Measurements from ENCODE around the gene KIAA1755. TPM values are rescaled to one million over a fixed set of nuclear protein-coding genes. Genes with fewer than 3 reads are reported as not detected.

The KIAA1755 gene
- total and polyA plus RNA-seq, 2 of the 4 experiments (the other 2 are of a cell fraction), result 2.5 to 5.1 TPM

DNA sequence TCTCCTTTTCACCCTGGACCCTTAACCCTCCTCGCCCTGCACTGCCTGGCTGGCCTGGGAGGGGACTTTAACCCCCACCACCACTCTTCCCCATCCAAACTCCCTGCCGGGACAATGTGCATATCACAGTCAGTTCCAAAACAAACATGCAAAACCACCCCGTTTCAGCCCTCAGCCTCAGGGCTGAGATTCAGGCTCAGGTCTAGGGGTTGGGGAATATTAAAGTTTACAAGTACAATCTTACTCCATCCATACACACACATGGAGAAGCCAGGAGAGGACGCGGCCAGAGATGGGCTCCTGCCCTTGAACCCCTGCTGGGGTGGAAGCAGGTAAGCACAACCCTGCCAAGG, 534 bp downstream of the KIAA1755 start:
- H3K9me3 ChIP-seq (ENCODE audit: control insufficient read depth, insufficient read depth, low read length), result no peaks in the 10 kb centered on the region
- ATAC-seq (ENCODE audit: low read depth), result peak; percentile 47
- H2BK20ac ChIP-seq (ENCODE audit: low read depth, low read length), result peak overlapping the region; percentile 57
- no peaks in the 10 kb centered on the region for H3K27me3 ChIP-seq (ENCODE audit: control insufficient read depth, insufficient read depth, low read length)
- peaks cover 15% of the 10 kb centered on the region for H3K9me1 ChIP-seq (ENCODE audit: insufficient read depth, low read length)
- peak overlapping the region; percentile 59 for H2AK5ac ChIP-seq (ENCODE audit: low read depth, low read length)
- H2BK120ac ChIP-seq (ENCODE audit: low read depth, low read length), result peak overlapping the region; percentile 84
- H3K79me1 ChIP-seq (ENCODE audit: low read depth in 1 of 2, low read length in 2 of 2), result peaks cover 0 to 17% of the 10 kb centered on the region in 2 experiments; a peak in 3 of 4 replicates
- peak overlapping the region; percentile 33 for H3K18ac ChIP-seq (ENCODE audit: low read depth, low read length)
- peak overlapping the region; percentile 52; the same call in 1 of the 2 replicates for H3K56ac ChIP-seq (ENCODE audit: extremely low read depth, insufficient read depth, low read length)
- no TSS peak for BruUV-seq (replicated peaks)
- H3K23ac ChIP-seq (ENCODE audit: low read depth, low read length), result peak overlapping the region; percentile 60
- H4K20me1 ChIP-seq (ENCODE audit: insufficient read depth, low read length), result no peaks in the 10 kb centered on the region
- H4K91ac ChIP-seq (ENCODE audit: insufficient read depth, low read depth, low read length), result peak overlapping the region; percentile 87
- H3K36me3 ChIP-seq (ENCODE audit: control insufficient read depth, insufficient read depth, low read length), result 0 out of 2 replicates have a peak, but pooled peaks cover 2% of the 10 kb centered on the region
- peak overlapping the region; percentile 79; the same call in 1 of the 2 replicates for H3K14ac ChIP-seq (replicated peaks; ENCODE audit: low read depth, low read length)
- H3K4me3 ChIP-seq (ENCODE audit: insufficient read depth, low read depth, low read length), result peak overlapping the region; percentile 43
- peak overlapping the region; percentile 77 for H2AK9ac ChIP-seq (replicated peaks; ENCODE audit: low read depth, low read length, poor library complexity)
- ChIA-PET CTCF (no interaction called here), POLR2A (ENCODE audit: unreplicated experiment) (no interaction called here)
- peak overlapping the region; percentile 50 for H3K27ac ChIP-seq (ENCODE audit: insufficient read depth, low read length)
- no peak for DNase-seq
- peak overlapping the region; percentile 91 for H3K4ac ChIP-seq (ENCODE audit: low read depth, low read length)
- no CpG with 5 or more reads among the region's 5 CpGs for WGBS, 2 experiments (ENCODE audit: extremely low coverage in 2 of 2, insufficient read length in 1 of 2)
- peak overlapping the region; percentile 80 for H3K4me2 ChIP-seq (ENCODE audit: low read depth, low read length)
- peak overlapping the region; percentile 80; the same call in 1 of the 3 replicates for H2BK15ac ChIP-seq (ENCODE audit: low read depth, low read length)
- H4K8ac ChIP-seq (ENCODE audit: low read depth in 2 of 2, low read length in 2 of 2), result peak overlapping the region; percentile 14 to 69
- intact Hi-C loops (cut with micrococcal nuclease), result no loop called here
- peak overlapping the region; percentile 50 for H2BK5ac ChIP-seq (ENCODE audit: low read depth, low read length, poor library complexity, severe bottlenecking)
- H4K5ac ChIP-seq (ENCODE audit: low read depth, low read length), result peak overlapping the region; percentile 70
- dilution Hi-C loops (cut with HindIII; ENCODE audit: low sequenced_read_pairs, unreplicated experiment), result no loop called here
- peaks cover 24% of the 10 kb centered on the region for H3K4me1 ChIP-seq (ENCODE audit: control insufficient read depth, insufficient read depth, low read length)
- peak overlapping the region; percentile 87 for H2AFZ ChIP-seq (replicated peaks; ENCODE audit: low read length, poor library complexity)
- H3K9ac ChIP-seq (ENCODE audit: low read depth, low read length), result peak overlapping the region; percentile 72
- TF ChIP-seq POLR2A (IDR thresholded peaks at IDR 0.05; ENCODE audit: low read depth, low read length) (no peak), CTCF (conservative IDR thresholded peaks at IDR 0.05; ENCODE audit: low read depth, low read length) (no peak), CHD1 (IDR thresholded peaks at IDR 0.05; ENCODE audit: low read depth, low read length) (no peak), MAFK (IDR thresholded peaks at IDR 0.05; ENCODE audit: low read depth, low read length) (no peak), RAD21 (IDR thresholded peaks at IDR 0.05; ENCODE audit: low read length) (no peak), MAZ (IDR thresholded peaks at IDR 0.05; ENCODE audit: borderline replicate concordance, low read depth, low read length) (no peak), BHLHE40 (IDR thresholded peaks at IDR 0.05; ENCODE audit: low read depth, low read length) (no peak), FOS (IDR thresholded peaks at IDR 0.05; ENCODE audit: low read depth, low read length) (no peak), NFE2L2 (IDR thresholded peaks at IDR 0.05; ENCODE audit: low read depth, low read length) (no peak)
- TF ChIP-seq, protein P1, sequence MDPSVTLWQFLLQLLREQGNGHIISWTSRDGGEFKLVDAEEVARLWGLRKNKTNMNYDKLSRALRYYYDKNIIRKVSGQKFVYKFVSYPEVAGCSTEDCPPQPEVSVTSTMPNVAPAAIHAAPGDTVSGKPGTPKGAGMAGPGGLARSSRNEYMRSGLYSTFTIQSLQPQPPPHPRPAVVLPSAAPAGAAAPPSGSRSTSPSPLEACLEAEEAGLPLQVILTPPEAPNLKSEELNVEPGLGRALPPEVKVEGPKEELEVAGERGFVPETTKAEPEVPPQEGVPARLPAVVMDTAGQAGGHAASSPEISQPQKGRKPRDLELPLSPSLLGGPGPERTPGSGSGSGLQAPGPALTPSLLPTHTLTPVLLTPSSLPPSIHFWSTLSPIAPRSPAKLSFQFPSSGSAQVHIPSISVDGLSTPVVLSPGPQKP (IDR thresholded peaks at IDR 0.05; ENCODE audit: borderline replicate concordance, low read depth, low read length), result no peak
- in situ Hi-C loops (cut with MboI; ENCODE audit: low sequenced_read_pairs), result no loop called here

Data from IMR-90 (cell line).